Ishikawa (cell line): ENCODE results near the gene CBLN2.

ENCODE experiments used
- CEBPB ChIP-seq: IDR thresholded peaks from 2 replicates; pipeline ENCODE4 v1.6.1; 2012
- CREB1 ChIP-seq: IDR thresholded peaks from 2 replicates; pipeline ENCODE4 v1.6.1; 2012; ENCODE audit warnings: low read depth
- EGR1 ChIP-seq: IDR thresholded peaks from 2 replicates; pipeline ENCODE4 v1.6.1; 2012
- EP300 ChIP-seq: IDR thresholded peaks from 2 replicates; pipeline ENCODE4 v1.6.1; 2012; ENCODE audit warnings: borderline replicate concordance
- FOXM1 ChIP-seq: IDR thresholded peaks from 2 replicates; pipeline ENCODE4 v1.6.1; 2012; ENCODE audit warnings: low read depth, borderline replicate concordance
- MAX ChIP-seq: IDR thresholded peaks from 2 replicates; pipeline ENCODE4 v1.6.1; 2012
- NFIC ChIP-seq: IDR thresholded peaks from 2 replicates; pipeline ENCODE4 v1.6.1; 2012
- RAD21 ChIP-seq: IDR thresholded peaks from 2 replicates; pipeline ENCODE4 v1.6.1; 2012; ENCODE audit warnings: low read depth
- REST ChIP-seq: IDR thresholded peaks from 2 replicates; pipeline ENCODE4 v1.6.1; 2012; ENCODE audit warnings: low read depth, mild to moderate bottlenecking
- TAF1 ChIP-seq: IDR thresholded peaks from 2 replicates; pipeline ENCODE4 v1.6.1; 2012; ENCODE audit warnings: low read depth, mild to moderate bottlenecking
- TCF12 ChIP-seq: IDR thresholded peaks from 2 replicates; pipeline ENCODE4 v1.6.1; 2012; ENCODE audit warnings: low read depth
- TEAD4 ChIP-seq: IDR thresholded peaks from 2 replicates; pipeline ENCODE4 v1.6.1; 2012
- USF1 ChIP-seq: IDR thresholded peaks from 2 replicates; pipeline ENCODE4 v1.6.1; 2012
- YY1 ChIP-seq: IDR thresholded peaks from 2 replicates; pipeline ENCODE4 v1.6.1; 2012; ENCODE audit warnings: low read depth
- ZBTB7A ChIP-seq: IDR thresholded peaks from 2 replicates; pipeline ENCODE4 v1.6.1; 2012; ENCODE audit warnings: low read depth

The CBLN2 gene

GRCh38 chr18:72555101-72555500, 11.0 kb upstream of the CBLN2 start:
- TF ChIP-seq TAF1 (no peak), REST (no peak), EGR1 (no peak), TCF12 (no peak), RAD21 (no peak), YY1 (no peak), ZBTB7A (no peak), TEAD4 (no peak), FOXM1 (no peak), CEBPB (no peak), EP300 (no peak), MAX (no peak), CREB1 (no peak), USF1 (no peak), NFIC (no peak)

GRCh38 chr18:72543357-72544055, 636 bp downstream of the CBLN2 start:
- TF ChIP-seq TAF1 (no peak), FOXM1 (no peak), MAX (no peak)

- TF ChIP-seq USF1, result no peak
- TF ChIP-seq CEBPB, result no peak
- TF ChIP-seq FOXM1, result no peak
- TF ChIP-seq NFIC, result no peak
- no peak for TF ChIP-seq EP300
- no peak for TF ChIP-seq EGR1
Observed at GRCh38 chr18:72542984-72543356, 1.2 kb downstream of the CBLN2 start.

GRCh38 chr18:72542342-72542741, 1.8 kb downstream of the CBLN2 start:
- no peak for TF ChIP-seq USF1
- TF ChIP-seq NFIC, result no peak
- TF ChIP-seq FOXM1, result no peak
- TF ChIP-seq TAF1, result no peak
- no peak for TF ChIP-seq CREB1

GRCh38 chr18:72541871-72542332, 2.2 kb downstream of the CBLN2 start:
- peak; percentile 35; the same call in 1 of the 2 replicates for TF ChIP-seq MAX
- no peak for TF ChIP-seq NFIC

- TF ChIP-seq CREB1, result no peak
- TF ChIP-seq ZBTB7A, result no peak
- TF ChIP-seq TCF12, result no peak
- TF ChIP-seq CEBPB, result no peak
- TF ChIP-seq YY1, result no peak
- TF ChIP-seq NFIC, result no peak
- no peak for TF ChIP-seq MAX
- no peak for TF ChIP-seq EP300
- no peak for TF ChIP-seq REST
- no peak for TF ChIP-seq TAF1
Observed at GRCh38 chr18:72539901-72540300, 4.2 kb downstream of the CBLN2 start.
